Measurements from ENCODE around the gene STING1. TPM values are rescaled to one million over a fixed set of nuclear protein-coding genes. Genes with fewer than 3 reads are reported as not detected.

The STING1 gene
- total RNA-seq, 1 experiment from 2014 or later, result not detected

DNA sequence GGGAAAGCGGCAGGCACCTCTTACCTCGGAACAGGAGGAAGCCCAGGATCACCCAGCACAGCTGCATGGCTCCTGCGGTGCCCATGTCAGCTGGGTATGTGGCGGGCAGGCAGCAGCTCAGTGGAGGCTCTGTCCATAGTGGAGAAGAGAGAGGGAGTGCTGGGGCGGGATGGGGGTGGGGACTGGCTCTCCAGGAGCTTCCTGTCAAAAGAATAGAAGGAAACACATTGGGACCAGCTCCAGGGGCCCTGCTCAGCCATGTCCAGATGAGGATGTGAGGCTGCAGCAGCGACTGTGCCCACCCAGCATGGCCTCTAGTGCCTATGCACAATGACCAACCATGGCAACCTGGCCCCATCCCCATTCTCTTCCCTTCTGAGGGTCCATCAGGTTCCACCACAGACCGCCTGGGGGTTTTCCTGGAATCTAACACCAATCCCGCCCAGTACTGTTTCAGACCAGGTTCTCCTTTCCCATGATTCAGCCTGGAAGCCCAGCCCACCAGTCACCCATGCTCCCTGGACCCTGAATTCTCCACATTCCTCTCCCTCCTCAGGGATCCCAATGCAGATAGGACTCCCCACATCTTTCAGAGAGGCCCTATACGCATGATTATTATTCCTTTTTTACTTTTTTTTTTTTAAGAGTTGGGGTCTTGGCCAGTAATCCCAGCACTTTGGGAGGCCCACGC, 19.8 kb downstream of the STING1 start, which contains the start of gene ECSCR:
ECSCR (minus strand) TSS at position 158 of the 691 bp plus-strand sequence; CDS start at position 85, 73 bp downstream.
- no peak within 1 kb of the TSS for H3K9ac ChIP-seq (ENCODE audit: low read length)
- no peaks in the 10 kb centered on the region for H4K20me1 ChIP-seq (ENCODE audit: insufficient read depth, low read depth, low read length)
- H2AFZ ChIP-seq (ENCODE audit: low read length), result no peak within 1 kb of the TSS
- no peak within 1 kb of the TSS for H3K4me3 ChIP-seq (ENCODE audit: low read length)
- no peaks in the 10 kb centered on the region for H3K9me2 ChIP-seq (replicated peaks; ENCODE audit: insufficient read depth, low read length)
- no peak within 1 kb of the TSS for H3K4me2 ChIP-seq (ENCODE audit: low read depth, low read length, poor library complexity, severe bottlenecking)
- H3K9me3 ChIP-seq (ENCODE audit: low read length), result no peaks in the 10 kb centered on the region
- no peak for DNase-seq
- no peaks in the 10 kb centered on the region for H3K27me3 ChIP-seq (ENCODE audit: low read length)
- H3K36me3 ChIP-seq (ENCODE audit: insufficient read depth, low read length), result no peaks in the 10 kb centered on the region
- H3K79me2 ChIP-seq (ENCODE audit: low read length), result no peaks in the 10 kb centered on the region
- H3K27ac ChIP-seq (ENCODE audit: low read length), result no peak within 1 kb of the TSS
- no peaks in the 10 kb centered on the region for H3K4me1 ChIP-seq (ENCODE audit: low read length)

DNA sequence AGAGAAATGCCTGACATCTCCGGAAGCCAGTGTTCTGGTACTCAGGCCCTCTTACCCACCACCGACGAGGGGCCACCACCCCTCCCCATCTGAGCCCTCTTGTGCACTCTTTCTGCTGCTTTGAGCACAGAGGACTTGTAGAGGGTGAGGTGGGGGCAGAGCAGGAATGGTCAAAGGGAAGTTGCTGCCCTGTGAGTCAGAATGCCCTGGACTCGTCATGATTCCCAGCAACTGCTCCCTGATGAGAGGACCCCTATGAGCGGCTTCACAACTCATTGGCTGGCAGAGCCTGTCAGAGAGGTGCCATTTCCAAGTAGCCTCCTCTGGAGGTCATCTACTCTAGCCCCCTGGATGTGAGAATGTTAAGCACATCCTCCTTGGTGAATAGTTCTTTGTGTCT, 20.9 kb downstream of the STING1 start:
- Histone ChIP-seq H2AFZ (ENCODE audit: low read length) (no peak overlapping the region), H3K4me1 (ENCODE audit: low read length) (no peaks in the 10 kb centered on the region), H3K9me3 (ENCODE audit: low read length) (no peaks in the 10 kb centered on the region), H3K4me2 (ENCODE audit: low read depth, low read length, poor library complexity, severe bottlenecking) (no peak overlapping the region), H3K36me3 (ENCODE audit: insufficient read depth, low read length) (no peaks in the 10 kb centered on the region), H3K9me2 (replicated peaks; ENCODE audit: insufficient read depth, low read length) (no peaks in the 10 kb centered on the region), H4K20me1 (ENCODE audit: insufficient read depth, low read depth, low read length) (no peaks in the 10 kb centered on the region), H3K79me2 (ENCODE audit: low read length) (no peaks in the 10 kb centered on the region), H3K27ac (ENCODE audit: low read length) (no peak overlapping the region), H3K27me3 (ENCODE audit: low read length) (no peaks in the 10 kb centered on the region), H3K9ac (ENCODE audit: low read length) (no peak overlapping the region), H3K4me3 (ENCODE audit: low read length) (no peak overlapping the region)
- DNase-seq, result no peak

DNA sequence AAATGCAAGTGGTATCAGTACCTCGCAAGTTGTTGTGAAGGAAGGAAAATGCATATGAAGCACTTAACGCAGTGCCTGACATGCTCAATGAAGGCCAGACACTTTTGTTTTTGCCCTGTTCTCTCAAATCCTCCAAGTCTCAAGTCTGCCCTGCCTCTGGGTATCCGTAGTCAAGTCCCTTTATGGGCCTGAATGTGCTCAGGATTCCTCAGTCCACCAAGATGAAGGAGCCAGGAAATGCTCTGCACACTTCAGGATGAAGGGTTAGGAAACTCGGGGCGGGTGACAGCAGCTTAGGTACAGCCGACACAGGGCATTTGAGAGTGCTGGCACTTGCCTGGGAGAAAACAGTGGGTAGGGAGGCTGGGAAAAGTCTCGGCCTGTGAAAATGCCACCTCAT, 21.4 kb downstream of the STING1 start:
- Histone ChIP-seq H3K4me2 (ENCODE audit: low read depth, low read length, poor library complexity, severe bottlenecking) (no peak overlapping the region), H3K27me3 (ENCODE audit: low read length) (no peaks in the 10 kb centered on the region), H2AFZ (ENCODE audit: low read length) (no peak overlapping the region), H3K4me1 (ENCODE audit: low read length) (no peaks in the 10 kb centered on the region), H3K9me2 (replicated peaks; ENCODE audit: insufficient read depth, low read length) (no peaks in the 10 kb centered on the region), H3K9ac (ENCODE audit: low read length) (no peak overlapping the region), H3K36me3 (ENCODE audit: insufficient read depth, low read length) (no peaks in the 10 kb centered on the region), H3K27ac (ENCODE audit: low read length) (no peak overlapping the region), H3K4me3 (ENCODE audit: low read length) (no peak overlapping the region), H3K79me2 (ENCODE audit: low read length) (no peaks in the 10 kb centered on the region), H3K9me3 (ENCODE audit: low read length) (no peaks in the 10 kb centered on the region), H4K20me1 (ENCODE audit: insufficient read depth, low read depth, low read length) (no peaks in the 10 kb centered on the region)
- no peak for DNase-seq

DNA sequence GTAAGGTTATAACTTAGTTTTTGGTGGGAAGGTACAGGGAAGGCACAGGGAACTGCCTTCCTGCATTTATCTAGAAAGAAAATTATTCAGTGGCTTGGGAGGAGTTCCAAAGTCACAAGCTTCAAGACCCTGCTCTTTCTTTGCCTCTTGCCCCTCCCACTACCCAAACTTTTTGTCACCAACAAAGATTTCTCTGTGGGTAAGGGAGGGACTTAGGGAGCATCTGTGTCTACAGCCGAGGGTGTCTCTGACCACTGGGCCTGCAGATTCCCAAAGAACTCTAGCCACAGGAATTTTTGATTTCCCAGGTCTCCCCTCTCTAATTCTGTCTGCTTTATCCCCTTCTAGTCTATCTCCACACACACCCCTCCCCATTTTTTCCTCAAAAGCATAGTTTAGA, 22.1 kb downstream of the STING1 start:
- H3K27ac ChIP-seq (ENCODE audit: low read length), result no peak overlapping the region
- no peaks in the 10 kb centered on the region for H3K36me3 ChIP-seq (ENCODE audit: insufficient read depth, low read length)
- H3K79me2 ChIP-seq (ENCODE audit: low read length), result no peaks in the 10 kb centered on the region
- no peaks in the 10 kb centered on the region for H3K9me3 ChIP-seq (ENCODE audit: low read length)
- H3K9ac ChIP-seq (ENCODE audit: low read length), result no peak overlapping the region
- no peak overlapping the region for H2AFZ ChIP-seq (ENCODE audit: low read length)
- H3K27me3 ChIP-seq (ENCODE audit: low read length), result no peaks in the 10 kb centered on the region
- no peak overlapping the region for H3K4me2 ChIP-seq (ENCODE audit: low read depth, low read length, poor library complexity, severe bottlenecking)
- no peak for DNase-seq
- H3K4me1 ChIP-seq (ENCODE audit: low read length), result no peaks in the 10 kb centered on the region
- no peak overlapping the region for H3K4me3 ChIP-seq (ENCODE audit: low read length)
- H4K20me1 ChIP-seq (ENCODE audit: insufficient read depth, low read depth, low read length), result no peaks in the 10 kb centered on the region
- no peaks in the 10 kb centered on the region for H3K9me2 ChIP-seq (replicated peaks; ENCODE audit: insufficient read depth, low read length)

DNA sequence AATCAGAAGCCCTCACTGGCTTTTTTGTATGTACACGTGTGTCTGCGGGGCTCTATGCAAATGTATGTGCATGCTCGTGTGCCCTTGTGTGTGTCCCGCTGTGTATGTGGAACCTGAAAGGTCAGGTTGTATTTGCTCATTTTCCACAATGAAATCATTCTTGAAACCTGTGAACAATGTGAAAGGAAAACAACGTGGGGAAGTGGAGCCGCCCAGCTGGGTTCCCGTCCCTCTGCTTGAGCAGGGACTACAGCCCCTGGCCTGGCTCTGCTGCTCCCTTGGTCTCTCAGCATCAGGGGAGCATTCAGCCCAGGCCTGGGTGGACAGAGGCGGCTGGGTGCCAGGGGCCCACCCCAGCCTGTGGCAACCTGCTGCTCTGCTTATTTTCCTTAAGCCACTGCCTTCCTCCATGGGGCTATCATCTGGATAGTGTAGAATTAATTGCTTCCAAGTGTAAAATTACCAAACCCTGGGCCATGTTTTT, 23.1 kb downstream of the STING1 start:
- H3K4me2 ChIP-seq (ENCODE audit: low read depth, low read length, poor library complexity, severe bottlenecking), result no peak overlapping the region
- no peak overlapping the region for H3K4me3 ChIP-seq (ENCODE audit: low read length)
- no peak overlapping the region for H3K27ac ChIP-seq (ENCODE audit: low read length)
- no peak for DNase-seq
- no peak overlapping the region for H2AFZ ChIP-seq (ENCODE audit: low read length)
- H3K9me3 ChIP-seq (ENCODE audit: low read length), result no peaks in the 10 kb centered on the region
- no peaks in the 10 kb centered on the region for H3K27me3 ChIP-seq (ENCODE audit: low read length)
- H3K9ac ChIP-seq (ENCODE audit: low read length), result no peak overlapping the region
- no peaks in the 10 kb centered on the region for H3K4me1 ChIP-seq (ENCODE audit: low read length)
- H4K20me1 ChIP-seq (ENCODE audit: insufficient read depth, low read depth, low read length), result no peaks in the 10 kb centered on the region
- no peaks in the 10 kb centered on the region for H3K36me3 ChIP-seq (ENCODE audit: insufficient read depth, low read length)
- H3K9me2 ChIP-seq (replicated peaks; ENCODE audit: insufficient read depth, low read length), result no peaks in the 10 kb centered on the region
- H3K79me2 ChIP-seq (ENCODE audit: low read length), result no peaks in the 10 kb centered on the region

DNA sequence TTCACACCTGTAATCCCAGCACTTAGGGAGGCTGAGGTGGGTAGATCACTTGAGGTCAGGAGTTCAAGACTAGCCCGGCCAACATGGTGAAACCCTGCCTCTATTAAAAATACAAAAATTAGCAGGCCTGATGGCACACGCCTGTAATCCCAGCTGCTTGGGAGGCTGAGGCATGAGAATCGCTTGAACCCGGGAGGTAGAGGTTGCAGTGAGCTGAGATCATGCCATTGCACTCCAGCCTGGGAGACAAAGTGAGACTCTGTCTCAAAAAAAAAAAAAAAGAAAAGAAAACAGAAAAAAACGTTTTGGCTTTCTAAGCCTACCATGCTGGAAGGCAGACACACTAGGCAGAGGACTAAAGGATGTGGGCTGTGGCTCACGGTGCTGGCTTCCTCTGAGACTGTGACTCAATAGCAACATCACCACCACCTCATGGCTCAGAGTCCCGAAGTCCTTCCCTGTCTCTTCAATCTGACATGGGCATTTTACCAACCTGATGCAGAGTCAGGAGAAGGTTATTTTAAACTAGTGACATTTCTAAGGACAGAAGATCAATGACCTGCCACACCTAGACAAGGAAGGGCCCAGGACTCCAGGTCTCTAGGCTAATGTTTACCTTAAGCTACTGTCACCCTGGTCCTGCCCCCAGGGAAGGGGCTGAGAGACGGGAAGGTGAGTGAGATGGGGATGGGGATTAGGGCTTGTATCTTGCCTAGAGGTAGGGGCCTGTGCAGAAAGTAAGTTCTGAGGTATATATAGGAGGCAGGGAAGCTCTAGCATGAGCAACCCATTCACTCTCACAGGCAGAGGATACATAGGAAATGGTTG, 23.8 kb downstream of the STING1 start:
- DNase-seq, result no peak
- H3K4me3 ChIP-seq (ENCODE audit: low read length), result no peak overlapping the region
- H3K4me2 ChIP-seq (ENCODE audit: low read depth, low read length, poor library complexity, severe bottlenecking), result no peak overlapping the region
- no peaks in the 10 kb centered on the region for H3K36me3 ChIP-seq (ENCODE audit: insufficient read depth, low read length)
- H3K79me2 ChIP-seq (ENCODE audit: low read length), result no peaks in the 10 kb centered on the region
- no peaks in the 10 kb centered on the region for H3K4me1 ChIP-seq (ENCODE audit: low read length)
- no peaks in the 10 kb centered on the region for H3K27me3 ChIP-seq (ENCODE audit: low read length)
- no peaks in the 10 kb centered on the region for H4K20me1 ChIP-seq (ENCODE audit: insufficient read depth, low read depth, low read length)
- no peaks in the 10 kb centered on the region for H3K9me3 ChIP-seq (ENCODE audit: low read length)
- H3K9me2 ChIP-seq (replicated peaks; ENCODE audit: insufficient read depth, low read length), result no peaks in the 10 kb centered on the region
- no peak overlapping the region for H3K9ac ChIP-seq (ENCODE audit: low read length)
- no peak overlapping the region for H3K27ac ChIP-seq (ENCODE audit: low read length)
- no peak overlapping the region for H2AFZ ChIP-seq (ENCODE audit: low read length)

DNA sequence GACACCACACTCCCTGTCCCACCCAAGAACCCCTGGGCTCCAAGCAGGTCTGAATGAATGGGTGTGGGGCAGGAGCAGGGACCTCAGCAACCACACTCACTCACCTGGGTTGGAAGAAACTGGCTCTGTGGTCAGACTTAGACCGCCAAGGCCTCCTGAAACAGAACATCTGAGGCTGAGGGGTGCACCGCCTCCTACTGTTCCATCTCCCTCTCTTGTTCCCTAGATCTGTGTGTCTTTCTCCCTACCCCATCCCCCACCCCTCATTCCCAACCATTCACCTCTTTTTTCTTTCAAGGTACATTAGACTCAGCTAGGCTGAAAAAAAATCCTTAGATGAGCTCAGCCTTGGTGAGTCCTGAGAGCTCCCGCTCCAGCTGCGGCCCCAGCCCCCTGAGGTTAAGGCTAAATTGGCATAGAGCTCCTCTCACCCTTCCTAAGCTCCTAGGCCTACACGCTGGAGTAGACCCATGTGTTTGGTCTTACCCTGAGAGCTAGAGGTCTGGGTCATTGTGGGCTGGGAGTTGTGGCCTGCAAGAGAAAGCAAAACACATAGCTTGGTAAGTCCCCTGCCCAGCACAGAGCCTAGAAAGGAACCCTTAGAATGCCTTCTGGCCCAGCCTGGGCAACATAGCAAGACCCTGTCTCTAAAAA, 24.8 kb downstream of the STING1 start:
- H3K4me3 ChIP-seq (ENCODE audit: low read length), result no peak overlapping the region
- no peak overlapping the region for H3K9ac ChIP-seq (ENCODE audit: low read length)
- H3K4me1 ChIP-seq (ENCODE audit: low read length), result no peaks in the 10 kb centered on the region
- H3K4me2 ChIP-seq (ENCODE audit: low read depth, low read length, poor library complexity, severe bottlenecking), result no peak overlapping the region
- H3K36me3 ChIP-seq (ENCODE audit: insufficient read depth, low read length), result no peaks in the 10 kb centered on the region
- H3K27ac ChIP-seq (ENCODE audit: low read length), result no peak overlapping the region
- DNase-seq, result no peak
- no peaks in the 10 kb centered on the region for H3K9me2 ChIP-seq (replicated peaks; ENCODE audit: insufficient read depth, low read length)
- H3K27me3 ChIP-seq (ENCODE audit: low read length), result no peaks in the 10 kb centered on the region
- no peaks in the 10 kb centered on the region for H3K79me2 ChIP-seq (ENCODE audit: low read length)
- H4K20me1 ChIP-seq (ENCODE audit: insufficient read depth, low read depth, low read length), result no peaks in the 10 kb centered on the region
- no peak overlapping the region for H2AFZ ChIP-seq (ENCODE audit: low read length)
- no peaks in the 10 kb centered on the region for H3K9me3 ChIP-seq (ENCODE audit: low read length)

DNA sequence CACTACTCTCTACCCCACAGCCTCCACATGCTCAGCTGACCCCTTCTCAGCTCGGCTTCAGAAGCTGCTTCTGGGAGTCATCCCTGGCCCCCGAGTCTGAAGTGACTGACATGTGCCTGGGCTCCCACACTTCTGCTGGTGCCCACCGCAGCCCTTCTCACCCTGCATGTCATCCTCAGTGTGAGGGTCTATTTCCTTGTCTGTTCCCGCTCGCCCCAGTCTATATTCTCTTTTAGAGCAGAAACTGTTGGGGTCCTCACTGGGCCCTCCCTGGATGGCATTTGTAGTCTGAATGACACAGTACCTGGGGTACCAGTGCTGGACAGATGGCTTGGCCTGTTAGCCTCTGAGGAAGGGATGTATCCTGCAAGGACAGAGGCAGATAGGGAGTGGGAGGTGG, 25.3 kb downstream of the STING1 start:
- H3K36me3 ChIP-seq (ENCODE audit: insufficient read depth, low read length), result no peaks in the 10 kb centered on the region
- no peak overlapping the region for H2AFZ ChIP-seq (ENCODE audit: low read length)
- H3K9me3 ChIP-seq (ENCODE audit: low read length), result no peaks in the 10 kb centered on the region
- H3K27ac ChIP-seq (ENCODE audit: low read length), result no peak overlapping the region
- no peaks in the 10 kb centered on the region for H3K9me2 ChIP-seq (replicated peaks; ENCODE audit: insufficient read depth, low read length)
- no peak overlapping the region for H3K4me2 ChIP-seq (ENCODE audit: low read depth, low read length, poor library complexity, severe bottlenecking)
- no peaks in the 10 kb centered on the region for H3K4me1 ChIP-seq (ENCODE audit: low read length)
- no peaks in the 10 kb centered on the region for H4K20me1 ChIP-seq (ENCODE audit: insufficient read depth, low read depth, low read length)
- H3K9ac ChIP-seq (ENCODE audit: low read length), result no peak overlapping the region
- H3K27me3 ChIP-seq (ENCODE audit: low read length), result no peaks in the 10 kb centered on the region
- H3K4me3 ChIP-seq (ENCODE audit: low read length), result no peak overlapping the region
- no peak for DNase-seq
- H3K79me2 ChIP-seq (ENCODE audit: low read length), result no peaks in the 10 kb centered on the region

Data from Karpas-422 (cell line).